Smooth muscle cell (in vitro differentiated cells): ENCODE measurements around the gene MAPKAP1. TPM values are rescaled to one million over a fixed set of nuclear protein-coding genes. Genes with fewer than 3 reads are reported as not detected.

ENCODE experiments used
- DNase-seq: peaks from one replicate; lab custom pipeline; 2025; ENCODE audit not compliant: unreplicated experiment; lab: John Stamatoyannopoulos, UW
- H2AFZ ChIP-seq: fragments of 200-600 bp; sonication (generic); 2 replicates; pipeline ENCODE4 v1.6.0; 2016; ENCODE audit warnings: antibody characterized with exemption, low read depth, mild to moderate bottlenecking
- H3F3A ChIP-seq: fragments of 200-600 bp; sonication (generic); 2 replicates; pipeline ENCODE4 v1.6.0; 2017; ENCODE audit warnings: antibody characterized with exemption, low read depth
- H3K27ac ChIP-seq: fragments of 200-600 bp; sonication (generic); 2 replicates; pipeline ENCODE4 v1.5.1; 2016; ENCODE audit warnings: low read depth, mild to moderate bottlenecking
- H3K27me3 ChIP-seq: fragments of 200-600 bp; sonication (generic); 2 replicates; pipeline ENCODE4 v1.6.1; 2016; ENCODE audit warnings: low read depth, mild to moderate bottlenecking
- H3K36me3 ChIP-seq: fragments of 200-600 bp; sonication (generic); 2 replicates; pipeline ENCODE4 v1.5.1; 2016; ENCODE audit warnings: low read depth
- H3K4me1 ChIP-seq: fragments of 200-600 bp; sonication (generic); 2 replicates; pipeline ENCODE4 v1.5.1; 2016; ENCODE audit warnings: low read depth
- H3K4me2 ChIP-seq: fragments of 200-600 bp; sonication (generic); 2 replicates; pipeline ENCODE4 v1.6.0; 2016; ENCODE audit warnings: mild to moderate bottlenecking
- H3K4me3 ChIP-seq: fragments of 200-600 bp; sonication (generic); 2 replicates; pipeline ENCODE4 v1.5.1; 2016; ENCODE audit warnings: mild to moderate bottlenecking
- H3K79me2 ChIP-seq: fragments of 200-600 bp; sonication (generic); 2 replicates; pipeline ENCODE4 v1.6.0; 2016; ENCODE audit warnings: low read depth, mild to moderate bottlenecking
- H3K9ac ChIP-seq: fragments of 200-600 bp; sonication (generic); 2 replicates; pipeline ENCODE4 v1.6.0; 2016; ENCODE audit warnings: low read depth
- H3K9me3 ChIP-seq: fragments of 200-600 bp; sonication (generic); replicated peaks from 2 replicates; pipeline ENCODE4 v1.5.1; 2016; ENCODE audit warnings: low read depth
- H4K20me1 ChIP-seq: fragments of 200-600 bp; sonication (generic); 2 replicates; pipeline ENCODE4 v1.6.0; 2016; ENCODE audit warnings: low read depth
- CTCF ChIP-seq: fragments of 200-600 bp; sonication (generic); IDR thresholded peaks from 2 replicates; pipeline ENCODE4 v1.5.1; 2017; ENCODE audit warnings: borderline replicate concordance, mild to moderate bottlenecking, antibody characterized with exemption; ENCODE audit not compliant: insufficient read depth, poor library complexity, severe bottlenecking
- WGBS: methylation state at CpG from one replicate; pipeline ENCODE4 v1.1.7; 2016; ENCODE audit warnings: low lambda C conversion rate; 5-methylcytosine and 5-hydroxymethylcytosine counted together
- polyA plus RNA-seq: library from polyadenylated mRNA; unstranded; fragments of >200 nt; fragmentation: Nextera tagmentation; extraction: Ambion mirVana; gene quantifications from 2 replicates; pipeline ENCODE4 v1.2.1, GENCODE V29; 2016
- total RNA-seq: library from RNA; depleted of rRNA; stranded (reverse); fragments of >200 nt; gene quantifications from 2 replicates; pipeline ENCODE4 v1.2.3, GENCODE V29; 2014

Gene MAPKAP1
- total and polyA plus RNA-seq, 2 experiments from 2014 or later, result 50.1 to 74.5 TPM

DNA sequence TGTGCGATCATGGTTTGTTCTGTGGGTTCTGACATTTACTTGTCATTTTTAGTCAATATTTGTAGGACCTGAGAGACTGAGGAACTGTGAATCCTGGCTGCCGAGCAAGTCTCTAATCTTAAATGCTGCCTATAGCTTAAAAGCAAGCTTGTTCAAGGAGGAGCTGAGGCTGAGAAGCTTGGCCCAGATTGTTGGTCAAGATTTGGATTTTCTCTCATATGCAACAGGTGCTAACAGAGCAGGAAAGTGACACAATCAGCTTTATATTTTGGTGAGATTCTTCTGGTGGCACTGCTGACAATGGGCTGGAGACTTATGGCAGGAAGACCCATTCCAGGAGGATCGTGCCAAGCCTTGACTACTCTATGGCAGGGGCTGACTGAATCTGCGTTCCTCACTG lies 192.5 kb downstream of the MAPKAP1 start:
- no peak for DNase-seq
- Histone ChIP-seq H3K79me2 (peaks cover 5% of the 10 kb centered on the region), H4K20me1 (peaks cover 12% of the 10 kb centered on the region), H3K27me3 (no peaks in the 10 kb centered on the region), H3K4me3 (no peak overlapping the region), H3K36me3 (no peaks in the 10 kb centered on the region), H3K9me3 (no peaks in the 10 kb centered on the region), H2AFZ (no peak overlapping the region), H3K4me2 (no peak overlapping the region), H3K9ac (no peak overlapping the region), H3K4me1 (peaks cover 29% of the 10 kb centered on the region), H3K27ac (peak overlapping the region; percentile 75), H3F3A (peaks cover 20% of the 10 kb centered on the region)
- TF ChIP-seq CTCF, result no peak
- WGBS, result 82% methylated on average over 4 of the region's 4 CpGs

DNA sequence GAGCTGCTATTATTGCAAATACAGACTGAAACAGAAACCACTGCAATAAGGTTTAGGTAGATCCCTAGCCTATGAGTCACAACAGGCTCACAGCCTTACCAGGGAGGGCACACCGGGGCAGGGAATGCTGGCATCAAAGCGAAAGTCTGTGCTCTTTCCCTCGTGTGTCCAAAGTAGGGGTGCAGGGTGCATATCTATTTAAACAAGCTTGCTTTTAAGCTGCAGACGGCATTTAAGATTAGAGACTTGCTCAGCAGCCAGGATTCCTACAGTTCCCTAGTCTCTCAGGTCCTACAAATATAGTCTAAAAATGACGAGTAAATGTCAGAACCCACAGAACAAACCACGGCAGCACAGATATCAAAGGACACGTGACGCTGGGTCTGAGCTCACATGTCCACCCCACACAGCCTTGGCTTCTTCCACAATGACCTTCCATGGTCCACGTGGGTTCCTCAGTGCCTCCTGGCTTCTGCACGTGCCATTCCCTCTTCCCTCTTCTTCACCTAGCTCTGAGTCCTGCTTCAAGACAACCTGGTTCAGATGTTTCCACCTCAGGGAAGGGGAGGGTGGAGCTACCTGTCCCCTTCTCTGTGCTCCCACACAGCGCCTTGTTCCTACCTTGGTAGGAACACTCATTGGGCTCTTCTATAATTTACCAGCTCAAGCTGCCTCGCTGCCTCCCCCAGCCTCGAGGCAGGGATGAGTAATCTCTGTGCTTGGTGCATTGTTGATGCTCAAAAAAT lies 193.2 kb downstream of the MAPKAP1 start:
- 44% methylated on average over 13 of the region's 13 CpGs for WGBS
- H3K4me2 ChIP-seq, result peak overlapping the region; percentile 82
- TF ChIP-seq CTCF, result no peak
- H2AFZ ChIP-seq, result no peak overlapping the region
- peak overlapping the region; percentile 2 for H3K9ac ChIP-seq
- peaks cover 20% of the 10 kb centered on the region for H3F3A ChIP-seq
- H3K4me3 ChIP-seq, result peak overlapping the region; percentile 39
- peaks cover 34% of the 10 kb centered on the region for H3K4me1 ChIP-seq
- DNase-seq, result no peak
- no peaks in the 10 kb centered on the region for H3K9me3 ChIP-seq
- H3K27me3 ChIP-seq, result no peaks in the 10 kb centered on the region
- H3K79me2 ChIP-seq, result peaks cover 5% of the 10 kb centered on the region
- H3K27ac ChIP-seq, result peak overlapping the region; percentile 75
- H4K20me1 ChIP-seq, result peaks cover 18% of the 10 kb centered on the region
- H3K36me3 ChIP-seq, result no peaks in the 10 kb centered on the region

DNA sequence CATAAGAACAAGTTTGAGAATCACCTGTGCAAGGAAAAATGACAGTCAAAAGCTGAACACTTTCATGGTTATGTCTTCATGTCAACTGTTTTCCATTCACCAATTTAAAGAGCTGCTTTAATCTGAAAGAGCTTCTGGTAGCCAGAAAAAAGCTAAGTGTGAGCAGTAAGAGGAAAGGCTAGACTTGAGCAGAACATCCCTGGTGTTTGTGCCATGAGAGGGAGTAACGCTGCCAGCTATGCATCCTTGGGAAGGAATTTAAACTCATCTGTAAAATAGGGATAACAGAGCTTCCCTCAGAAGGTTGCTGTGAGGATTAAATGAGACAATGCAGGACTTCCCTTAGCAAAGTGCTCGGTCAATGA lies 193.7 kb downstream of the MAPKAP1 start:
- H3K79me2 ChIP-seq, result peaks cover 5% of the 10 kb centered on the region
- H4K20me1 ChIP-seq, result peaks cover 18% of the 10 kb centered on the region
- H3K4me1 ChIP-seq, result peaks cover 34% of the 10 kb centered on the region
- peak overlapping the region; percentile 2 for H3K9ac ChIP-seq
- TF ChIP-seq CTCF, result no peak
- peak overlapping the region; percentile 82 for H3K4me2 ChIP-seq
- peaks cover 20% of the 10 kb centered on the region for H3F3A ChIP-seq
- DNase-seq, result no peak
- 2% methylated on average over 2 of the region's 2 CpGs for WGBS
- no peaks in the 10 kb centered on the region for H3K27me3 ChIP-seq
- no peak overlapping the region for H2AFZ ChIP-seq
- no peaks in the 10 kb centered on the region for H3K36me3 ChIP-seq
- H3K27ac ChIP-seq, result peak overlapping the region; percentile 75
- no peaks in the 10 kb centered on the region for H3K9me3 ChIP-seq
- peak overlapping the region; percentile 39 for H3K4me3 ChIP-seq
